ENCODE measurements around the gene TRNT1.

TRNT1 gene

DNA sequence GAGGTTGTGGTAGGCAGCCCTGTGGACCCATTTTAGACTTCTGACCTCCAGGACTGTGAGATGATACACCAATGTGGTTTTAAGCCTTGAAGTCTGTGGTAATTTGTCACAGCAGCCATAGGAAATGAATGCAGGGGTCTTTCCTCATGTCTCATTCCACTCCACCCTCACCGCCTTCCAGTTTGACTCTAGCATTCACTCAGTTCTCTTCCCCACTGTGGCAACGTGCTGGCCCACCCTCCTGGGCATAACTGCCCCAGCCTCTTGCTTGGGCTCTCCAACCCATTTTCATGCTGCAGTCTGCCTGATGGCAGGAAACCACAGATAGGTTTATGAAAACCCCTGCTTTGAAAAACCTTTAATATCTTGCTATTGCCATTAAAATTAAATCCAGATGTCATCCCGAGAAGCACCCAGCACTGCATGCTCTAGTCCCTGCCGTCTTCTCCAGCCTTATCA, 7.3 kb upstream of the TRNT1 start:
- no peaks in the 10 kb centered on the region for H3K36me3 ChIP-seq (ENCODE audit: insufficient read depth, low read length)
- no peak overlapping the region for H3K4me2 ChIP-seq (ENCODE audit: insufficient read depth, low read length)
- H4K20me1 ChIP-seq (ENCODE audit: insufficient read depth, low read length): no peaks in the 10 kb centered on the region
- no peak overlapping the region for H3K9ac ChIP-seq (ENCODE audit: low read depth, low read length)
- H3K4me3 ChIP-seq (ENCODE audit: low read depth in 1 of 2, low read length in 2 of 2): no peak overlapping the region
- no peak overlapping the region for H3K27ac ChIP-seq (ENCODE audit: low read length)
- no peaks in the 10 kb centered on the region for H3K79me2 ChIP-seq (ENCODE audit: insufficient read depth, low read length)
- H3K27me3 ChIP-seq (ENCODE audit: insufficient read depth, low read length, poor library complexity): no peaks in the 10 kb centered on the region
- ATAC-seq (ENCODE audit: insufficient read depth, low read depth): no peak
- no peak for TF ChIP-seq EZH2 (IDR thresholded peaks at IDR 0.05; ENCODE audit: borderline replicate concordance, low read depth, low read length, severe bottlenecking)
- no peak for TF ChIP-seq CTCF (IDR thresholded peaks at IDR 0.05; ENCODE audit: borderline replicate concordance, extremely low read depth, low read length, poor library complexity, severe bottlenecking)
- no peak overlapping the region for H2AFZ ChIP-seq (ENCODE audit: low read depth, low read length)
- DNase-seq: no peak
- H3K9me3 ChIP-seq (ENCODE audit: insufficient read depth, low read length, severe bottlenecking): no peaks in the 10 kb centered on the region
- no peaks in the 10 kb centered on the region for H3K4me1 ChIP-seq (ENCODE audit: insufficient read depth, low read length)

DNA sequence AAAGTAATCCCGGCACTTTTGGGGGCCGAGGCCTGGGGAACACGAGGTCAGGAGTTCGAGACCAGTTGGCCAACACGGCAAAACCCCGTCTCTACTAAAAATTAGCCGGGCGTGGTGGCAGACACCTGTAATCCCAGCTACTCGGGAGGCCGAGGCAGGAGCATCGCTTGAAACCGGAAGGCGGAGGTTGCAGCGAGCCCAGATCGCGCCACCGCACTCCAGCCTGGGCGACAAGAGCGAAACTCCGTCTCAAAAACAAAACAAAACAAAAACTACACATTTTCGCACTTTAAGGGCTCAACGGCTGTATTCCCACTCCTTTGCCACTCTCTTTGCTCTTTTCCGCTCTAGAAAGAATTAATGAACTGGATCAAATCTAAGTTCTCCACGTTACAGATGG, 763 bp upstream of the TRNT1 start:
- Histone ChIP-seq H2AFZ (ENCODE audit: low read depth, low read length) (peak overlapping the region; percentile 99), H3K36me3 (ENCODE audit: insufficient read depth, low read length) (peaks cover 24% of the 10 kb centered on the region), H3K9me3 (ENCODE audit: insufficient read depth, low read length, severe bottlenecking) (no peaks in the 10 kb centered on the region), H3K4me3 (ENCODE audit: low read depth in 1 of 2, low read length in 2 of 2) (peak overlapping the region; percentile 60 to 69), H3K4me2 (ENCODE audit: insufficient read depth, low read length) (peak overlapping the region; percentile 79), H4K20me1 (ENCODE audit: insufficient read depth, low read length) (peaks cover 3% of the 10 kb centered on the region), H3K79me2 (ENCODE audit: insufficient read depth, low read length) (peaks cover 50% of the 10 kb centered on the region), H3K4me1 (ENCODE audit: insufficient read depth, low read length) (peaks cover 38% of the 10 kb centered on the region), H3K9ac (ENCODE audit: low read depth, low read length) (peak overlapping the region; percentile 92), H3K27ac (ENCODE audit: low read length) (peak overlapping the region; percentile 94), H3K27me3 (ENCODE audit: insufficient read depth, low read length, poor library complexity) (no peaks in the 10 kb centered on the region)
- TF ChIP-seq EZH2 (IDR thresholded peaks at IDR 0.05; ENCODE audit: borderline replicate concordance, low read depth, low read length, severe bottlenecking) (no peak), CTCF (IDR thresholded peaks at IDR 0.05; ENCODE audit: borderline replicate concordance, extremely low read depth, low read length, poor library complexity, severe bottlenecking) (no peak)
- DNase-seq (no peak), ATAC-seq (ENCODE audit: insufficient read depth, low read depth) (no peak)

GRCh38 chr3:3127432-3128010, 781 bp downstream of the TRNT1 start:
- Histone ChIP-seq H2AFZ (ENCODE audit: low read depth, low read length) (peak overlapping the region; percentile 99), H3K27me3 (ENCODE audit: insufficient read depth, low read length, poor library complexity) (no peaks in the 10 kb centered on the region), H3K79me2 (ENCODE audit: insufficient read depth, low read length) (peaks cover 53% of the 10 kb centered on the region), H3K4me2 (ENCODE audit: insufficient read depth, low read length) (peak overlapping the region; percentile 79), H3K9ac (ENCODE audit: low read depth, low read length) (peak overlapping the region; percentile 92), H3K4me1 (ENCODE audit: insufficient read depth, low read length) (peaks cover 38% of the 10 kb centered on the region), H3K4me3 (ENCODE audit: low read depth in 1 of 2, low read length in 2 of 2) (peak overlapping the region; percentile 60 to 69), H3K36me3 (ENCODE audit: insufficient read depth, low read length) (peaks cover 29% of the 10 kb centered on the region), H3K9me3 (ENCODE audit: insufficient read depth, low read length, severe bottlenecking) (no peaks in the 10 kb centered on the region), H4K20me1 (ENCODE audit: insufficient read depth, low read length) (peaks cover 3% of the 10 kb centered on the region), H3K27ac (ENCODE audit: low read length) (peak overlapping the region; percentile 94)
- ATAC-seq (ENCODE audit: insufficient read depth, low read depth) (peak; percentile 29), DNase-seq (peak; percentile 42)
- no peak for TF ChIP-seq CTCF (IDR thresholded peaks at IDR 0.05; ENCODE audit: borderline replicate concordance, extremely low read depth, low read length, poor library complexity, severe bottlenecking)
- no peak for TF ChIP-seq EZH2 (IDR thresholded peaks at IDR 0.05; ENCODE audit: borderline replicate concordance, low read depth, low read length, severe bottlenecking)
